RKO (cell line): ENCODE data around the gene KIF3A.
"Not testable (repeated sequence)": the region's sequence is repeated elsewhere in the genome, so short reads cannot be mapped to it uniquely, and the experiment has no call there.

Source experiments
- DNase-seq: peaks from one replicate; pipeline ENCODE4 v3.0.0-alpha.2; 2016; ENCODE audit warnings: low spot score

Gene KIF3A

DNA sequence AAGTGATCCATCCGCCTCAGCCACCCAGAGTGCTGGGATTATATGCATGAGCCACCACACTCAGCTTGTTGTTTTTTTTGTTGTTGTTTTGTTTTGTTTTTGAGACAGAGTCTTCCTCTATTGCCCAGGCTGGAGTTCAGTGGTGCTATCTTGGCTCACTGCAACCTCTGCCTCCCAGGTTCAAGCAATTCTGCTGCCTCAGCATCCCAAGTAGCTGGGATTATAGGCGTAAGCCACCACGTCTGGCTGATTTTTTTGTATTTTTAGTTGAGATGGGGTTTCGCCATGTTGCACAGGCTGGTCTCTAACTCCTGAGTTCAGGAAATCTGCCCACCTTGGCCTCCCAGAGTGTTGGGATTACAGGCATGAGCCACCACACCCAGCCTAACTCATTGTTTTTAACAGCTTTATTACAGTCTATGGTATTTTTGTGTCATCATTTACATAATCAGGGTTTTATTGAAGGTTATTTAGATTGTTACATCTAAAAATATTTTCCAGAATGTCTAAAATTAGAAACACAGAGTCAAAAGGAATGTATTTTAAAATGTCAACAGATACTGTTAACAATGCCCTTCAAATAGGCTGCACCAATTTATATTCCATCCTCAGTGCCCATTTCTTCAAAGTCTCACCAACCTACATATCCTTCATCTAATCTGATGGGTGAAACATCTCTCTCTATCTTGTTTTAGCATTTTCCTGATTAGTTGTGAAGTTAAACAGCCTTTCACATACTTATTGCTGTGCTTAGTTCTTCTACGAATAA lies 18.6 kb downstream of the KIF3A start:
- no peak for DNase-seq

DNA sequence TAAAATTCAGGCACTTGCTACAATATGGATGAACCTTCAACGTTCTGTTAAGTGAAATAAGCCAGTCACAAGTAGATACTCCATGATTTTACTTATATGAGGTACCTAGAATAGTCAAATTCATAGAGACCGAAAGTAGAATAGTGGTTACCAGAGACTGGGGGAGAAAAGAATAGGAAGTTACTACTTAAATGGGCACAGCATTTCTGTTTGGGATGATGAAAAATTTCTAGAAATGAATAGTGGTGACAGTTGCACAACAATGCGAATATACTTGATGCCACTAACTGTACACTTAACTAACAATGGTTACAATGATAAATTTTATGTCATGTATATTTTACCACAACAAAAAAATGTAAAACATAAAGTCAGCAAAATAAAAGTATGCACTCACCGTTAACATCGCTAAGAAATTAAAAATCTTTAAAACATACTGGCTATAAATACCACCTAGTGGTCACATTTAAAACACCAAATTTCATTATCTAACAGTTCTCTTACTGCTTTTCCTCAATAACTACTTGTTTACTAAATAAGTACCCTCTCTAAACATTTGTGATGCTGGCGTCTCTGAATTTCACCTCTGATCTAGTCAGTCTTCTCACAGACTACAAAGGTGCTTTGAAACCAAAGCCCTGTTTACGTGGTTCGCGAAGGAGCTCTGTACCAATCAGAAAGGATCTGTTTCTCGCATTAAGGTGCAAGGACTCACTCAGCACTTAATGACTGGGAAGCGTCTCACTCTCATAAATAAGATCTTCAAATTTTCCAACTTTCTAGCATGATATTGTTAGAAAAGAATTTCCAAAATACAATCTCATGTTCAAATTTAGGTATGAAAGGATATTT lies 22.7 kb downstream of the KIF3A start:
- DNase-seq = peak; percentile 43

GRCh38 chr5:132708645-132709044 lies 28.7 kb downstream of the KIF3A start:
- no peak for DNase-seq

DNA sequence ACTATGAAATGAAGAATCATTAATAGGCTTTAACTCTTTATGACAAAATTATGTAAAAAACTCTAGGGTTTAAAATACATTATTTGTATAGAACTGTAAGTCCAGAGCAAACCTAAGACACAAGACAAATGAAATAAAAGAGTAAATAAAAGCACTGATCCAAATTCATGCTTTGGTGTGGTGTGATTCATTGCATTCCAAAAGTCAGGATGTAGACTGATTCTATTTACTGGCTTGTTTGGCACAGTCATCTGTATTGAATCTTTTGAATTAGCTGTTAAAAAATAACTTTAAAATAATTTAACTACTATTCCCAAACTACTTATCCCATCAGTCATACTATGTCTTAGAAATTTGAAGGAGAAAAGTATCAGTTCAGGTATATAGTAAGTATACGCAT lies 32.5 kb downstream of the KIF3A start:
- DNase-seq = no peak

DNA sequence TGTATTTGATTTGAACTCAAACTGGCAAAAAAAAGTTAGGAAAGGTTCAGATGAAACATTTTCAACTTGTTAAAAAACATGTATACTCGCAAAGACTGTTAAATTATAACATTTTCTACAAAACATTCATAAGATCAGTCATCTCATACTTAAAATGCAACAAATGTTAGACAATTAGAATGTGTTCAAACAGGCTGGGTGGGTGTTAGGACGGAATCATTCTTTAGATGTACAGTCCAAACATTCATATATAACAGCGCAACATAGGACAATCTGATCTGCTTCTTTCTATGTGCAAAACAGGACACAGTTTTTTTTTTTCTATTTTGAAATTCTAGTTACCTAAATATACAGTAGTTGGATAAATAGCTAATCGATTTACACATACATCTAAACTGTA lies 41.4 kb downstream of the KIF3A start:
- no peak for DNase-seq

- peak; percentile 16 for DNase-seq
These were observed 44.7 kb downstream of the KIF3A start for GRCh38 chr5:132692632-132692967.

- not testable (repeated sequence) for DNase-seq
These were observed 45.4 kb downstream of the KIF3A start for GRCh38 chr5:132691755-132692631.

- DNase-seq = no peak
These were observed 47.2 kb downstream of the KIF3A start for GRCh38 chr5:132690156-132690555.

DNA sequence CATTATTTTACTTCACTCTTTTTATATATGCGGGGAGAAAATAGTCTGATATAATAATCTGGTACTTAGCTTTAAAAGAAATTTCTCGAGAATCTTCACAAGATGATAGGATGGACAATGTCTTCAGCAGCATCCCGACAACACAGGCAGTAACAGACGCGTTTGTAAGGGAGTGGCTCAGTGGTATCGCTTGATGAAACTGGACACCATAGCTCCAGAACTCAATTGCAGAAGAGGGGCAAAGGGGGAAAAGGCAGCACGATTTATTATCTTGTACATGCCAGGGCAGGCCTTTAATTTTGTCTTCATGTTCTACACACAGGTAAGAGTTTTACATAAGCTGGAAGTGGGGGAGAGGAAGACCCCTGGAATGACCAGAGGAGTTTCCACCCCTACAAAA lies 47.8 kb downstream of the KIF3A start:
- no peak for DNase-seq

GRCh38 chr5:132688536-132689339 lies 48.6 kb downstream of the KIF3A start:
- no peak for DNase-seq

DNA sequence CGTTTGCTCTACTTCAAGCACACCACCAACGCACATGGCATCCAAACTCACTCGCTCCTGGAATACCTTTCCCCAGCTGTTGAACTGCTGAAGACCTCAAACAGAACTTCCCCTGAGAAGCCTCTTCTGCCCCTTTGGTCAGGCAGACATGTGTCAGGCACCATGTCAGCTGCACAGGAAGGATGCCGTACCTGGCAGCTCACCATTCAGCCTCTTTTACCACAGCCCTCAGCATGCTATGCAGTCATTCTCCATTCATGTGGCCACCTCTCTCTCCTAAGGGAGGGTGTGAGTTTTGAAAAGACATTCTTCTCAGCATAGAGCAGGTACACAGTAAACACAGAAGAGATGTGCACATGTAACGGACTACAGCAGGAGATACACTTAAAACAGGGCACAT lies 49.4 kb downstream of the KIF3A start:
- no peak for DNase-seq

DNA sequence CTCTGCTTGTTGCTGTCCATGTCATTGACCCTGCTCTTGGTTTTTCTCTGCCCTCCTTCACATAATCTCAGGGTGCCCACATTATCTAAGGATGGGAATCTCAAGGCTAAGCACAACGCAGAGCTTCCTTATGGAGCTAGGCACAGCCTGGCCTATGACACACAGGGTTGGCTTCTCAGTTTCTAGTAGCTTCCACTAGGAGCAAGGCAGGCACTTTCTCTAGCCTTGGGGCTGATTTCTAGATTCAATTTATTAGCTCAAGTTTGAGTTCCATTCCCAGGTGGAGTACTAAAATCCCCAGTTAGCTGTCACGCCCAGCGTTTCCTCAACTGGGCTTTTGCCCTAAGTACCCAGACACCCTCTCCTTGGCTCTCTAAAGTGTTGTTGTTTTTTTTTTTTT lies 51.2 kb downstream of the KIF3A start:
- no peak for DNase-seq

GRCh38 chr5:132684922-132685720 lies 52.2 kb downstream of the KIF3A start:
- DNase-seq = no peak

DNA sequence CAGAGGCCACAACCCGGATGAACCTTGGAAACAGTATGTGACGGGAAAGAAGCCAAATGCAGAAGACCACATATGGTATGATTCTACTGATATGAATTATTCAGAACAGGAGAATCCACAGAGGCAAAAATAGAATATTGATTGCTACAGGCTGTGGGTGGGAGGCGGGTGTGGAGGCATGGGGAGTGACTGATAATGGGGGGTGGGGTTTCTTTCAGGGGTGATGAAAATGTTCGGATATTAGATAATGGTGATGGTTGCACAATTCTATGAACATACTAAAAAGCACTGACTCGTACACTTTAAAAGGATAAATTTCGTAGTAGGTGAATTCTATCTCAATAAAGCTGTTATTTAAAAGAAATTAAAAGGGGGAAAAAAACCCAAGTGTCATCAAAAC lies 52.9 kb downstream of the KIF3A start:
- DNase-seq = no peak

GRCh38 chr5:132681983-132682382 lies 55.4 kb downstream of the KIF3A start:
- no peak for DNase-seq

GRCh38 chr5:132681476-132681831 lies 55.9 kb downstream of the KIF3A start:
- DNase-seq = no peak

GRCh38 chr5:132680780-132681475 lies 56.4 kb downstream of the KIF3A start:
- DNase-seq = no peak

DNA sequence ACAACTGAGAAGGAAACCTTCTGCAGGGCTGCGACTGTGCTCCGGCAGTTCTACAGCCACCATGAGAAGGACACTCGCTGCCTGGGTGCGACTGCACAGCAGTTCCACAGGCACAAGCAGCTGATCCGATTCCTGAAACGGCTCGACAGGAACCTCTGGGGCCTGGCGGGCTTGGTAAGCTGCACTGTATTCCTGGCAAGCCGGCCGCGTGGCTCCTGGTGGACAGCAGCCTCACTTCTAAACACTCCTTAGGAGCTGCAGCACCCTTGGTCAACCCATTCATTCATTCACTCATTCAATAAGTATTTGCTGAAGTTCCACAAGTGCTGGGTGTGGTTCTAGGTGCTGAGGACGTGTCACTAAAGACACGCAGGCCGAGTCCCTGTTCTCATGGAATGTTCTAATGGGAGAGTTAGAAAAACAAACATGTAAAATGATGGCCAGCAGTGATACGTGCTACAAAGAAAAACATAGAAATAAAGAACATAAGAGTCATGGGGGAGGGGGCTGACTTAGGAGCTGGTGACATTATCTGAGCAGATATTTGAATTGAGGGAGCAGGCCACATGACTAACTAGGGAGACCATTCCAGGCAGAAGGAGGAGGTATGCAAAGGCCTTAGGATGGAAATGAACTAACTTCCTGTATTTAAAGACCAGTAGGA lies 57.5 kb downstream of the KIF3A start:
- DNase-seq = no peak

DNA sequence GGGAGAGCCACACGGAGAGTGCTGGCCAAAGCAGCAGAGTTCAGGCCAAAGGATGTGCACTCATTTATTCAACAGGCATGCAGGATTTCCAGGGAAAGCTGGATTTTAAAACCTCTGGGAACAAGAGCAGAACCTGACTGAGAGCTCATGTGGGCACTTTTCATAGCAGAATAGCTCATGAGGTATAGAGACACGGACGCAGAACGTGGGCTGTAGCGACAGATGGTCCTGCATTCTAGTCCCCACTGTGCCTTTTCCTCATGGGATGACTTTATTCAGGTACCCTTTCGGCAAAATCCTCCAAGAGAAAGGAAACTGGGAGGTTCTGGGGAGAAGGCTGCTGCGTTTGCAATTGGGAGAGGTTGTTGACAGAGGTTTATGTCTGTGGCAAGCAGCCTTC lies 58.2 kb downstream of the KIF3A start:
- DNase-seq = no peak

GRCh38 chr5:132678735-132679134 lies 58.6 kb downstream of the KIF3A start:
- no peak for DNase-seq
